ENCODE measurements around the gene SORCS1.

SORCS1 gene

DNA sequence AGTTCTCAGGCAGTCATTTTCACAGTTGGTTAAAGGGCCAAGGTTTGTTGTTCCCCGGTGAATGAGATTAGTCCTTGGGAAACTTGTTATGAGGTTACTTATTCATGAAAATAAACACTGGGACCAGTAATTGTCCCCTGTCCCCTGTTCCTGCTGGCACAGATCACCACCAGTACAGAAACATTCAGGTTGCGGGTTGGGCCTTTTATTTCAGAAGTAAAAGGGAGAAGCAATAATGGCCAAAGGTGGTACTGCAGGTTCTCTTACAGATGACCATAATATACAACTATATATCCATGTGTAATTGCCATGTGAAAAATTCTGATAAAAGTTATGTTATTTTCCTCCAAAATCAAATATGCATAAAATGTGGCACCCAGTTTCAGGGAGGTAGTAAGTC, 442.0 kb downstream of the SORCS1 start:
- CTCF ChIA-PET, result interaction anchor here (1.9 kb wide), 1 partner anchor 17 kb away, joined by 5 read pairs; no protein-coding TSS in a partner anchor
- Histone ChIP-seq H3K4me3 (ENCODE audit: low read depth, low read length) (no peak overlapping the region), H3K4me1 (ENCODE audit: control insufficient read depth, insufficient read depth, low read length) (no peaks in the 10 kb centered on the region), H3K9me3 (ENCODE audit: control insufficient read depth, insufficient read depth, low read depth, low read length) (no peaks in the 10 kb centered on the region), H3K36me3 (ENCODE audit: control insufficient read depth in 2 of 2, insufficient read depth in 1 of 2, low read length in 2 of 2) (no peaks in the 10 kb centered on the region), H3K27ac (ENCODE audit: extremely low read depth, low read depth, low read length) (no peak overlapping the region)
- TF ChIP-seq IKZF3 (tag by site-specific recombination; IDR thresholded peaks at IDR 0.05) (no peak), ZIC2 (tag by site-specific recombination; IDR thresholded peaks at IDR 0.05) (no peak), ZNF621 (tag by site-specific recombination; IDR thresholded peaks at IDR 0.05) (no peak), ZNF777 (tag by site-specific recombination; IDR thresholded peaks at IDR 0.05; ENCODE audit: borderline replicate concordance) (no peak), KLF7 (tag by site-specific recombination; IDR thresholded peaks at IDR 0.05; ENCODE audit: borderline replicate concordance) (no peak), ZNF501 (tag by site-specific recombination; IDR thresholded peaks at IDR 0.05) (no peak), ZNF76 (tag by site-specific recombination; IDR thresholded peaks at IDR 0.05; ENCODE audit: borderline replicate concordance, low read depth) (no peak), ZNF274 (IDR thresholded peaks at IDR 0.05; ENCODE audit: low read length) (no peak), ZNF274 (tag by site-specific recombination; IDR thresholded peaks at IDR 0.05; ENCODE audit: borderline replicate concordance) (no peak), GLI4 (tag by site-specific recombination; IDR thresholded peaks at IDR 0.05) (no peak), ZNF324 (tag by site-specific recombination; IDR thresholded peaks at IDR 0.05) (no peak), ZNF514 (tag by site-specific recombination; IDR thresholded peaks at IDR 0.05) (no peak), ZSCAN23 (tag by site-specific recombination; IDR thresholded peaks at IDR 0.05) (no peak), BCL11A (tag by site-specific recombination; IDR thresholded peaks at IDR 0.05; ENCODE audit: low read depth) (no peak), ZFP3 (tag by site-specific recombination; IDR thresholded peaks at IDR 0.05; ENCODE audit: low read depth) (no peak), ZNF23 (tag by site-specific recombination; IDR thresholded peaks at IDR 0.05; ENCODE audit: borderline replicate concordance) (no peak), ZNF350 (tag by site-specific recombination; IDR thresholded peaks at IDR 0.05) (no peak)
- TF ChIP-seq, protein P1, sequence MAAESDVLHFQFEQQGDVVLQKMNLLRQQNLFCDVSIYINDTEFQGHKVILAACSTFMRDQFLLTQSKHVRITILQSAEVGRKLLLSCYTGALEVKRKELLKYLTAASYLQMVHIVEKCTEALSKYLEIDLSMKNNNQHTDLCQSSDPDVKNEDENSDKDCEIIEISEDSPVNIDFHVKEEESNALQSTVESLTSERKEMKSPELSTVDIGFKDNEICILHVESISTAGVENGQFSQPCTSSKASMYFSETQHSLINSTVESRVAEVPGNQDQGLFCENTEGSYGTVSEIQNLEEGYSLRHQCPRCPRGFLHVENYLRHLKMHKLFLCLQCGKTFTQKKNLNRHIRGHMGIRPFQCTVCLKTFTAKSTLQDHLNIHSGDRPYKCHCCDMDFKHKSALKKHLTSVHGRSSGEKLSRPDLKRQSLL (tag by site-specific recombination; IDR thresholded peaks at IDR 0.05), result no peak
- TF ChIP-seq, protein P2, sequence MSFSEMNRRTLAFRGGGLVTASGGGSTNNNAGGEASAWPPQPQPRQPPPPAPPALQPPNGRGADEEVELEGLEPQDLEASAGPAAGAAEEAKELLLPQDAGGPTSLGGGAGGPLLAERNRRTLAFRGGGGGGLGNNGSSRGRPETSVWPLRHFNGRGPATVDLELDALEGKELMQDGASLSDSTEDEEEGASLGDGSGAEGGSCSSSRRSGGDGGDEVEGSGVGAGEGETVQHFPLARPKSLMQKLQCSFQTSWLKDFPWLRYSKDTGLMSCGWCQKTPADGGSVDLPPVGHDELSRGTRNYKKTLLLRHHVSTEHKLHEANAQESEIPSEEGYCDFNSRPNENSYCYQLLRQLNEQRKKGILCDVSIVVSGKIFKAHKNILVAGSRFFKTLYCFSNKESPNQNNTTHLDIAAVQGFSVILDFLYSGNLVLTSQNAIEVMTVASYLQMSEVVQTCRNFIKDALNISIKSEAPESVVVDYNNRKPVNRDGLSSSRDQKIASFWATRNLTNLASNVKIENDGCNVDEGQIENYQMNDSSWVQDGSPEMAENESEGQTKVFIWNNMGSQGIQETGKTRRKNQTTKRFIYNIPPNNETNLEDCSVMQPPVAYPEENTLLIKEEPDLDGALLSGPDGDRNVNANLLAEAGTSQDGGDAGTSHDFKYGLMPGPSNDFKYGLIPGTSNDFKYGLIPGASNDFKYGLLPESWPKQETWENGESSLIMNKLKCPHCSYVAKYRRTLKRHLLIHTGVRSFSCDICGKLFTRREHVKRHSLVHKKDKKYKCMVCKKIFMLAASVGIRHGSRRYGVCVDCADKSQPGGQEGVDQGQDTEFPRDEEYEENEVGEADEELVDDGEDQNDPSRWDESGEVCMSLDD (tag by site-specific recombination; IDR thresholded peaks at IDR 0.05), result no peak
- TF ChIP-seq, protein P3, sequence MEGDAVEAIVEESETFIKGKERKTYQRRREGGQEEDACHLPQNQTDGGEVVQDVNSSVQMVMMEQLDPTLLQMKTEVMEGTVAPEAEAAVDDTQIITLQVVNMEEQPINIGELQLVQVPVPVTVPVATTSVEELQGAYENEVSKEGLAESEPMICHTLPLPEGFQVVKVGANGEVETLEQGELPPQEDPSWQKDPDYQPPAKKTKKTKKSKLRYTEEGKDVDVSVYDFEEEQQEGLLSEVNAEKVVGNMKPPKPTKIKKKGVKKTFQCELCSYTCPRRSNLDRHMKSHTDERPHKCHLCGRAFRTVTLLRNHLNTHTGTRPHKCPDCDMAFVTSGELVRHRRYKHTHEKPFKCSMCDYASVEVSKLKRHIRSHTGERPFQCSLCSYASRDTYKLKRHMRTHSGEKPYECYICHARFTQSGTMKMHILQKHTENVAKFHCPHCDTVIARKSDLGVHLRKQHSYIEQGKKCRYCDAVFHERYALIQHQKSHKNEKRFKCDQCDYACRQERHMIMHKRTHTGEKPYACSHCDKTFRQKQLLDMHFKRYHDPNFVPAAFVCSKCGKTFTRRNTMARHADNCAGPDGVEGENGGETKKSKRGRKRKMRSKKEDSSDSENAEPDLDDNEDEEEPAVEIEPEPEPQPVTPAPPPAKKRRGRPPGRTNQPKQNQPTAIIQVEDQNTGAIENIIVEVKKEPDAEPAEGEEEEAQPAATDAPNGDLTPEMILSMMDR (tag by site-specific recombination; IDR thresholded peaks at IDR 0.05), result no peak
- POLR2A ChIA-PET, result no interaction called here

DNA sequence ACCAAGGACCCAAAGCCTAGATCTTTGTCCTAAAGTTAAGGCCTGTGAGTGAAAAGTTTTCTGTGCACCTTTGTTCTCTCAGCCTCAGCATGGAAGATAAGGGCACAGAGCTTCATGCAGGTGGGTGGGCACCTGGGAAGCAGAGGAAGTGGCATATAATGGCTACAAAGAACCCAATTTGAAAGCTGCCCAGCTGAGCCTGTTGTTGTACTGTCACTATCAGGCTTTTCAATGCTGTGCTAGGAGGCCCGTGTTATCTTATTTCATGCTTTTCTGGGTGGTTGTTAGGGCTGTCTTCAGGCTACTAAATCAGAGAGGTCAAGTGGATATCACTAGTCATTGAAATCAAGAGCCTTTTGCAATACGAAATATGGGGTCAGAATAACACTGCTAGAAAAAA, 443.8 kb downstream of the SORCS1 start:
- no peaks in the 10 kb centered on the region for H3K4me1 ChIP-seq (ENCODE audit: control insufficient read depth, insufficient read depth, low read length)
- H3K36me3 ChIP-seq (ENCODE audit: control insufficient read depth in 2 of 2, insufficient read depth in 1 of 2, low read length in 2 of 2), result no peaks in the 10 kb centered on the region
- no peaks in the 10 kb centered on the region for H3K9me3 ChIP-seq (ENCODE audit: control insufficient read depth, insufficient read depth, low read depth, low read length)
- ChIA-PET CTCF (interaction anchor here (1.9 to 2.4 kb wide), 3 partner anchors 10 to 15 kb away, joined by 5 to 13 read pairs (median 9); no protein-coding TSS in a partner anchor), POLR2A (no interaction called here)
- no peak overlapping the region for H3K27ac ChIP-seq (ENCODE audit: extremely low read depth, low read depth, low read length)
- H3K4me3 ChIP-seq (ENCODE audit: low read depth, low read length), result no peak overlapping the region
- TF ChIP-seq, protein P4, sequence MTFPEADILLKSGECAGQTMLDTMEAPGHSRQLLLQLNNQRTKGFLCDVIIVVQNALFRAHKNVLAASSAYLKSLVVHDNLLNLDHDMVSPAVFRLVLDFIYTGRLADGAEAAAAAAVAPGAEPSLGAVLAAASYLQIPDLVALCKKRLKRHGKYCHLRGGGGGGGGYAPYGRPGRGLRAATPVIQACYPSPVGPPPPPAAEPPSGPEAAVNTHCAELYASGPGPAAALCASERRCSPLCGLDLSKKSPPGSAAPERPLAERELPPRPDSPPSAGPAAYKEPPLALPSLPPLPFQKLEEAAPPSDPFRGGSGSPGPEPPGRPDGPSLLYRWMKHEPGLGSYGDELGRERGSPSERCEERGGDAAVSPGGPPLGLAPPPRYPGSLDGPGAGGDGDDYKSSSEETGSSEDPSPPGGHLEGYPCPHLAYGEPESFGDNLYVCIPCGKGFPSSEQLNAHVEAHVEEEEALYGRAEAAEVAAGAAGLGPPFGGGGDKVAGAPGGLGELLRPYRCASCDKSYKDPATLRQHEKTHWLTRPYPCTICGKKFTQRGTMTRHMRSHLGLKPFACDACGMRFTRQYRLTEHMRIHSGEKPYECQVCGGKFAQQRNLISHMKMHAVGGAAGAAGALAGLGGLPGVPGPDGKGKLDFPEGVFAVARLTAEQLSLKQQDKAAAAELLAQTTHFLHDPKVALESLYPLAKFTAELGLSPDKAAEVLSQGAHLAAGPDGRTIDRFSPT (tag by site-specific recombination; IDR thresholded peaks at IDR 0.05), result no peak
- TF ChIP-seq OVOL3 (tag by site-specific recombination; IDR thresholded peaks at IDR 0.05), result no peak
- TF ChIP-seq ZNF23 (tag by site-specific recombination; IDR thresholded peaks at IDR 0.05; ENCODE audit: borderline replicate concordance), result no peak
- TF ChIP-seq ZSCAN5A (tag by site-specific recombination; IDR thresholded peaks at IDR 0.05), result no peak
- no peak for TF ChIP-seq HOXC10 (CRISPR knock-in tag; IDR thresholded peaks at IDR 0.05)
- no peak for TF ChIP-seq ZNF138 (tag by site-specific recombination; IDR thresholded peaks at IDR 0.05; ENCODE audit: borderline replicate concordance)

All from HEK293 (cell line).